Activated CD4-positive, alpha-beta T cell treated with anti-CD3 and anti-CD28 coated beads for 48 hours (primary cell): Measurements from ENCODE around the gene ZFP36L1.

Source experiments
- DNase-seq: peaks from one replicate; pipeline ENCODE4 v3.0.0-alpha.2; 2020

ZFP36L1 gene

DNA sequence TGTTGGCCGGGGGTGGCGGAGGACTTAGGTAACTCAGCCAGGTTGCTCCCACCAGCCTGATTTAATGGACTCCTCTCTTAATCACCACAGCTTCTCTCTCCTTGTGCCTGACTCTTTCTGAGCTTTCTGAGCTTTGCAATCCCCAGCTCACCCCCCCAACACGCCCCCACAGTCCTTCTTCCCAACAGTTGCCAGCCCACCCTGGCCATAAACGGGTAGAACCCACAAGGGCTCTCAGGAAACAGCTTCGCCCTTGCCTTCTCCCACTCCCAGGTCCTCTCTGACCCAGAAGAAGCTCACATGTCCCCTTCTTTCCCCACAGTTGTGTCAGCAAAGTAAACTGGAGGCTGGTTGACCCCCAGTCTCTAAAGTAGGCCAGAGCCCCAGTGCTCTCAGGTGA, 32.9 kb downstream of the ZFP36L1 start:
- DNase-seq, result no peak

DNA sequence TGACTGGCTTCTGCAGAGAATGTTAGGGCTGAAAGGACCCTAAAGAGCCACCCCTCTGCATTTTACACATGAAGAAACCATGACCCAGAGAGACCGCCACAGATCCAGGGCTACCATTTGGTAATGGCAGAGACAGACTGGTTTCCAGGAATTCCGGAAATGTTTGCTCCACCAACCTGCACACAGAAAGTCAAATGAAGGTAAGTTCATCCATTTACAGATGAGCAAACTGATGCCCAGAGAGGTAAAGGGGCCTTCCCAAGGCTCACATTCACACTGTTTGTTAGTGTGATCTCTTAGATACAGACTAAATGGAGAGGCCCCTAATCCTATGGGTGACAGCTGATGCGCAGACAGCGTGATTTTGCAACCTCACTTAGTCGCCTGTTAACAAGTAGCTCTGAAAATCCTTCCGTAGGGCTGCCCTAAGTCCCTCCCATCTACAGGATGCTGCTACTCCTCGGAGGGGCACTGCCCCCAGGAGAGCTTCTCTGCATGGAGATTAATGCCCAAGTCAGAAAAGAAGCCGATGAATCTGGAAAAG, 33.8 kb downstream of the ZFP36L1 start:
- no peak for DNase-seq

DNA sequence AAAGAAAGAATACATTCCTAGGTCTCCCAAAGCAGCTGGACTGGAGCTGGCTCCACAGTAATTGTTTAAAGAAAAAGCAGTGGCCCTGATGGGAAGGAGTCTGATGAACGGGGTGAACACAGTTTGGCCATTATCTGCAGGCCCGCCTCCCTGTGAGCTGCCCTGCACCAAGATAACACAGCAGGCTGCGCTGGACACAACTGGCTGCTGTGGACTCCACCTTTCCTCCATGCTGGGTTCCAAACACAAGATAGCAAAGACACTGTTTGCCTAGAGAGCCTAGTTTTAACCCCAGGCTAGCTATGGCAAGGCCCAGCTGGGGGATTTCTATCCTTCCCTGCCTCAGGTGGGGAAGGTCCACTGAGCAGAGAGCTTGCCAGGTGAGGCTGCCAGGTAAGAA, 34.6 kb downstream of the ZFP36L1 start:
- DNase-seq, result no peak

DNA sequence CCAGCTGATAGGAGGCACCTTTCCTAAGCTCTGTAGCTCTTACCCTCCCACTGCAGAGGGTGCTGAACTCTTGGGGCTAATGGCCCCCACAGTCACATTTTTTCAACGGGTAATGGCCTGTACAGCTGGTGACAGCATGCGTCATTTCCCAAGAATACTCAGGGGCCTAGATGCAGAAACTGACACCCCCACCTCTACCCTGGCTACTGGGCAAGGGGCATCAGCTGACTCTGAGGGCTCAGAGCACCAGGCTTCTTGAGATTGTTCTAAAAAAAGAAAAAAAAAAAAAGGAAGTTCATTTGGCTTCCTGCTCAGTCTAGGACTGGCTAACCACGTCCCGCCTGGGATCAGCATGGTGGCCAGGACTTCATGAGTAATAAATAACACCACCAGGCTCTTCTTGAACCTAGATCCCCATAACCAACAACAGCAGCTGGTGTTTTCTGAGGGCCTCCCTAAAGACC, 35.2 kb downstream of the ZFP36L1 start:
- no peak for DNase-seq

DNA sequence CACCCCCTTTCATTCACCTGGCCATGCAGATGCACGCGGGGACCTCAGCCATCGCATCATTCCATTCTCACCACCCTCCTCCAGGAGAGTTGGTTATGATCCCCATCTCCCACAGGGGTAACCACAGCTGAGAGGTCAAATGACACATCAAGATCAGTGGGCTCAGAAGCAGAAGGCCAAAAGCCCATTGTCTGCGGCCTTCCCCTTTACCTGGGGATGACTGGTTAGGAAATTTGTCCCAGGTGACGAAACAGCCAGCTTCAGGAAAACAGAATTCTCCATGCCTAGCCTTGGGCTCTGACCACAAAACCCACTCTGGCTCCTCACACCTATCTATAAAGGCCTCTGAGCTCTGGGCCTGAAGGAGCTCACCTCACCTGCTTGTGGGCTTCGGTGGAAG, 36.1 kb downstream of the ZFP36L1 start:
- no peak for DNase-seq

DNA sequence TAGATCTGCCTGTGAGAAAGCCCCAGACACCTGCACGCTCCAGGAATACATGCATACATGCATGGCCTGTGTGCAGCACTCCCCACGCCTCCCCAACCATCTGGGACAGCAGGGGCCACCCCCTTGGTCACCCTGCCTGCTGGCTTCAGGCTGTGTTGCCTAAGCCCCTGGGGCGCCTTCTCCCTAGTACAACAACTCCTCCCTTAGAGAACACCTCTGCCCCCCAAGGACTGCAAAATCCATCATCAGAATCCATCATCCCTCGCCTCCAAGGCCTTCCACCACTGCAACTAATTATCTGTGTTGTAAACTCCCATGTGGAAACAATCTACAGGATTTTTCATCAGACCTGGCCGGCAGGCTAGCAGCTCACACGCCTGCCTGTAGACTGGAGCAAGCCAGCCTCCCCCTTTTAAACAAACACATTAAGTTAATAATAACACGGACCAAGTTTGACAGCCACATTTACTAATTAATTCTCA, 36.8 kb downstream of the ZFP36L1 start:
- no peak for DNase-seq

DNA sequence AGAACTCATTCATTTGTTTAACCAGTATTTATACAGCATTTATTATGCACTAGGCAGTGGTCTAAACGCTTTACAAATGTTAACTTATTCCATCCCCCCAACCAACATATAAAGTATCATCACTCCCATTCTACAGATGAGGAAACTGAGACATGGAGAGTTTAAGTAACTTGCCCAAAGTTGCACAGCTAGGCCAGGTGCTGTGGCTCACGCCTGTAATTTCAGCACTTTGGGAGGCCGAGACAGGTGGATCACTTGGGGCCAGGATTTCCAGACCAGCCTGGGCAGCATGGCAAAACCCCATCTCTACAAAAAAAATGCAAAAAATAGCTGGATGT, 37.9 kb downstream of the ZFP36L1 start:
- DNase-seq, result no peak

DNA sequence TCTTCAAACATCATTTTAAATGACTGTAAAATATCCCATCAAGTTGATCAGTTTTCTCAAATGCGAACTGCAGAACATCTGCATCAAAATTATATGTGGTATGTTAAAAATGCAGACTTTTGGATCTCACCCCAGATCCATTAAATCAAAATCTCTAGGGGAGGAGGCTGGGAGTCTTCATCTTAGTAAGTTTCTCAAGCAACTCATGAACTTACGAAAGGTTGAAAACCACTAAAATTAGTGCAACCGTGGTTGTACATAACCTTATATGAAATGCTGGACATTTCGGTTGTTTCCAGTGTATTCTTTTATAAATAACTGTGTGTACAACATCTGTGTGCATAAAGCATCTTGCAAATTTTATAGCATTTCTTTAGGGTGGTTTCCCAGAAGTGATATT, 39.2 kb downstream of the ZFP36L1 start:
- DNase-seq, result no peak

DNA sequence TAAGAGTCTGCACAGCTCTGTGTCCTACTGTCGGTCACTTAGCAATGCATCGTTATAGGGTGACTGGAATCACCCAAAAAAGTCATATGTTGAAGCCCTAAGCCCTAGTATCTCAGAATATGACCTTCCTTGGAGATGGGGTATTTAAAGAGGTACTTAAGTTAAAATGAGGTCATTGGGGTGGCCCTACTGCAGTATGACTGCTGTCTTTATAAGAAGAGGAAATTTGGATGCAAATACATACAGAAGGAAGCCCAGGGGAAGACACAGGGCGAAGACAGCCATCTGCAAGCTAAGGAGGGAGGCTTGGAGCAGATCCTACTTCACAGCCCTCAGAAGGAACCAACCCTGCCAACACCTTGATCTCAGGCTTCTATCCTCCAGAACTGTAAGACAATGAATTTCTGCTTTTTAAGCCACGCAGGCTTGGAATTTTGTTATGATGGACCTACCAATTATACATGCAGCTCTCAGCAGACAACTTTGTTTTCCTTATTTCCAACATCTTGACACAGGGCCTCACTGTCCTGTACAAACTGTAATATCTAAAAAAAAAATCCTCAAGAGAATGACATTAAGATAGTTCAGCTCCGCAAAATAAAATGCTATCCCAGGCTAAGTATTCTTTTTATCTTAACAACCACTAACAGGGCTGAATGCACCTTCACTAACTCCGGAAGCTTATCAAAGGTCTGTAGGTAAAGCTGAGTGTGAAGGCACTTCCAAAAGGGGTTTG, 40.4 kb downstream of the ZFP36L1 start:
- no peak for DNase-seq

DNA sequence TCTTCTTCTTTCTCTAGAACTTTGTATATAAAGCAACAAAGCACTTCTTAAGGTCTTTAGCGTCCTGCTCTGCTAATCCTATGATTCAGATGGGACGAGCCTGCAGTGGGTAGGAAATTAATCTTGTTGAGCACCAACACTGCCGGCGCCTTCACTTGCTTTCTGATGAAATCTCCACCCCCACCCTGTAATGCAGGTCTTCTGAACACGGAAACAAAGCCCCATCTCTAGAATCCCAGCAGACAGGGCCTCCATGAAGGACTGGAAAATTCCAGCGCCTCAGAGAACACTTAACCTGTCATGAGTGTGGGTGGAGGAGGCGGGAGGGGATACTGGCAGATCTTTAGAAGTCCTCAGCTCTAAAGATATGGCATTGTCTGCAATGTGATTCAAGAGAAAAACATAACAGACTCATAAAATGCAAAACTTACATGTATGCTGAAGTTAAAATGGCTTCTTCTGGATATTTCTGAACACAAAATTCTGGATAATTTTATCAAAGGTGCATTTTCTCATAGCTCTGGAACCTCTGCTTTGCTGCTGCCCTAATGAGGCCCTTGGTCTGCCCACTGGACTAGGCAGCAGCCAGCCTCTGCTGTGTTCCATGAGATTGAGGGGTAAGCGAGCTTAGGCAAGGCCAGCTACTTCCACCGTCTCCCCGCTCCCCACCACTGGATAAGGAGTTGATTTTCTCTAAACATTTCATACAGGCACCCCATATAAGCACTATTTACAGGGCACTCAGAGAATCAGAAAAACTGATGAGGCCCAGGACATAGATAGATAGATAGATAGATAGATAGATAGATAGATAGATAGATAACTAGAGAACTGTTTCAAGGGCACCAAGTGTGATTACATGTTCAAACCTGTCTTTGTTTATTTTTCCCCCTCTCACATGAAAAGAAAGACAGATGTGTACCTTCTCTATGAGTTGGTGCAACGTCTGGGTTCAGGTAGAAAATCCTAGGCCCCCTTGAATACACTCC, 43.1 kb downstream of the ZFP36L1 start:
- DNase-seq, result no peak

DNA sequence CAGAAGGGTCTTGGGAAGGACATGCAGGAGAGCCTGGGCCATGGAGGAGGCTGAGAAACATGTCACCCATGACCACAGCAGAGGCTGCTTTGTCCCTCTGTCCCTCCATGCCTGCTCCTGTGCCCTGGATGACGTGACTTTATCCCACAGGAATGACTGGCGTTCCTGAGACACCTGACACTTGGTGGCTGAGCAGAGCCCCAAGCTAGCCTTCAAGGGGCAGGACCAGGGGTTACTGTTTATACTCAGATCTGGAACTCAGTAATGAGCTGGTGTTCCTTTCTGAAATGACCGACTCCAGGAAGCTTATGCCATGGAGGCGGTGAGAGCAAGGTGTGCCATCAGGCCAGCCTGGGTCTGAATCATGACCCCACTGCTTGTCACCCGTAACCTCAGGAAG, 44.2 kb downstream of the ZFP36L1 start:
- DNase-seq, result no peak

DNA sequence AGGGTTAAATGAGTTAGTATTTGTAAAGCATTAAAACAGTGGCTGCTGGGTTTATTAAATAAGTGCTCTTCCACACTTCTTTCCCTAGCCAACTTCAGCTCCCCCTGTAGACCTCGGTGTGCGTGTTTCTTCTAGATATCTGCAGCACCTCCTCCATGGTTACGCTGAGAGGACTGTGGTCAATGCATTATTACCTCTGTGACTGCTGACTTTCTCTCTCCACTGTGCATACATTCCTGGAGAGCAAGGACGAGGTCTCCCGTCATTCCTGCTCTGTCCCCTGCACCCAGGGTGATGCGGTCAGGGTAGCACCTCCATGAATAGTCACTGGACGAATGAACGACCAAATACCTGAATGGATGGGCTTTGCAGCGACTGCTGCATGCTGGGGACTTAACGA, 44.6 kb downstream of the ZFP36L1 start:
- DNase-seq, result no peak

DNA sequence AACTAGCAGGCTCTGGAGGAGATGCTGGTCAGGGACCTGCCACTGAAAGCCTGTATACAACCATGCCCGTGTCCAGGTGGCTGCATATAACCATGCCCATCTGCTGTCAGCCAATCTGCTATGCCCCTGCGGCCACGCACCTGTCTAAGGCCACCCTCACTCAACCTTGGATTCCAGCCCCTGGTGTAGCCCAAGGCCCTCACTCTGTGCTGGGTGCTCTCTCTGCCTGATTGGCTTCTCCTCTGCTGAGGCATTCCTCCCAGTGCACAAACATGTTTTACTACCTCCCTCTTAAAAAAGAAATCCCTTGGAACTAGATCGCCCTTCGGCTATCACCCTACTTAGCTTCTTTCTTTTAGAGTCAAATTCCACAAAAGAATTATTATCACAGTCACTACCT, 45.5 kb downstream of the ZFP36L1 start:
- DNase-seq, result no peak

DNA sequence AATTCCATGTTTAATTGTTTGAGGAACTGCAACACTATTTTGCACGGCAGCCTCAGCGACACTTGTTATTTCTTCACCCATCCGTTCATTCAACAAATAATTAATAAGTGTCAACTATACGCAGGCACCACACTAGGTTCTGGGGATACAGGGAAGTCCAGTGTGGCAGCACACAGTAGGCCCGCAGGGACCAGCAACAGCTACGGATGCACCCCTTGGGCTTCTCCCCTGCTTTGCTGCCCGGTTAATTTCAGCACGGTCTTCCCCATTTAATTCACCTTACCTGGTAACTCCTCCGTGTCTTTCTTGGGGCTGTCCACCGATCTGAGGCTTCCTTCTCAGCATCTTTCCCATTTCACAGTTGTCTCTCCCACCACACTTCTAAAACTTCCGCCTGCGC, 48.3 kb downstream of the ZFP36L1 start:
- DNase-seq, result no peak

DNA sequence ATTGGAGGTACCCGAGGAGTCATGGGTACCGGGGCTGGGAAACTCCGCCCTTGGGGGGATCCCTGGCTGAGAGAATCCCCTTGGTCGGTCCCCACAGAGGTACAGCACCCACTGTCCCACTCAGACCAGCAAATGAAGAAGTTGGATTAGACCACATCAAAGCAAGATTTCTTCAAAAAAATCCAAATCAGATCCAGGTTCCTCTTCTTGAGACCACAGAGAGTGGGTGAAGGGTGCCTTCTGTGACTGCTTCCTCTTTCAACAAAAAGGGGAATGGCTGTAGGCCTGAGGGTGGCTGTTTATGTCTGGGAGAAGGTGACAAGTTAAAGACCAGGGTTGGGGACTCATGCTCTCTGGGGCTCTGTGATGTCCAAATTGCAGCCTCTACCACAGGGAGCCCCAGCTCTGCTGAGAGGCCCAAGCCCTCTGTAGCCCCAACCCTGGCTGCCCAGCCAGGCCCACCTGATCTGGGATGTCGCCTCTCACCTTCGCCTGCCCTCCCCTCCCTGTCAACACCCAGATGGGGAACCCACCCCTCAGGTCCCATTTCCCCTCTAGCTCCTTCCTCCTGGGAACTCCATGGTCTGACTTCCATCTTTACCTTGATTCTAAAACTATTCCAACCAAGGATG, 50.9 kb downstream of the ZFP36L1 start:
- DNase-seq, result no peak

DNA sequence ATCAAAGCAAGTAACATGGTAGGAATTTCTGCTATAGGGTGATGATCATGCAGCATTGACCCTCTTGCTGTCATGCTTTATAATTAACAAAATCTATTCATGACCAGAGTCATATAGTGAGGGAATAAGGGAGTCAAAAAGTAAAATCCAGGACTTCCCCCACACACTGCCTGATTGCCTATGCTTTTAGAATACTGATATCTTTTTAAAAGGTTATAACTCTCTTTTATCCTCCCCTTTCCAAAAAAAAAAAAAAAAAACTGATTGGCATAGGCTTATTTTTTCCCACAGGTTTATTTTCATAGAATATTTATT, 51.4 kb downstream of the ZFP36L1 start:
- no peak for DNase-seq

DNA sequence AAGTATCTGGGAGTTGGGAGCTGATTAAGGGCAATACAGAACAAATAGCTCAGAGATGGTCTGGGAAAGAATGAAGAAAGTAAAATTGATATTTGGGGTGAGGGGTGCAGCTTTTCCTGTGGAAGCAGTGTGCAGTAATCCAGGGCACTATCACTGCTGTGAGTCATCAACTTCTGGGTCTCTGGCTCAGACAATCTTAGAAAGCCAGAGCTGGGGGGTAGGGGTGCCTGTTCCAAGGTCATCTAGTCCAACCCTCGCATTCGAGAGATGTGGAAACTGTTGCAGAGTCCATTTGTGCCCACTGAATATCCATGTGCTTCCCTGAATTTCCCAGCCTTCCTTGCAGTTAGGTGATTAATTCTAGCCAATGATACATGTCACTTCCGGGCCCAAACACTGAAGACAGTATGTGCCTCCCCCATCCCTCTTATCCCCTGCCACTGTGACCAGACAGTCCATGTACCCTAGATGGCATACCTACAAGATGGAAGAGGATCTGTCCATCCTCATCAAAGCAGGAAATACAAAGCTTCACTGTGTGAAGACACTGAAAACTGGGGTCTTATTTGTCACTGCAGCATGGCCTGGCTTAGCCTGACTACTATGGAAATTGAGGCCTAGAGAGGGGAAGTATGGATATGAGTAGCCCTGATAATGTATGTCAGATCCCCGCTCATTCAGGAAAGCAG, 51.9 kb downstream of the ZFP36L1 start:
- no peak for DNase-seq

DNA sequence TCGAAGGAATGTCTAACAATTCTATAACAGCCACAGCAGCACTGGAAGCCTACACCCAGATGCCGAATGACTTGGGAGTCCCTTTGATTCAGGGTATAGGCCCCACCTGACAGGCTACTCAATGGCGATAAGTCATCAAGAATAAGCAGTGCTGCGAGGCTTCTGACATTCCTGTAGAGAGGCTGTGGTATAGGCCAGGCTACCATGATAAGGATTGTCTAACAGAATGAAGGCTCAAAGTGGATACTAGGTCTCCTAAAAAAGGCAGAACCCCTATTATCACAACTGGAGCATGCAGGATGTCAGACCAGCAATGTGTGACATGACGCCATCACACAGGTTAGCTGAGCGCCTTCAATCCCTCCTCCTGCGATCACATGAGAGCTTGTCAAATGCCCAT, 53.2 kb downstream of the ZFP36L1 start:
- DNase-seq, result no peak

DNA sequence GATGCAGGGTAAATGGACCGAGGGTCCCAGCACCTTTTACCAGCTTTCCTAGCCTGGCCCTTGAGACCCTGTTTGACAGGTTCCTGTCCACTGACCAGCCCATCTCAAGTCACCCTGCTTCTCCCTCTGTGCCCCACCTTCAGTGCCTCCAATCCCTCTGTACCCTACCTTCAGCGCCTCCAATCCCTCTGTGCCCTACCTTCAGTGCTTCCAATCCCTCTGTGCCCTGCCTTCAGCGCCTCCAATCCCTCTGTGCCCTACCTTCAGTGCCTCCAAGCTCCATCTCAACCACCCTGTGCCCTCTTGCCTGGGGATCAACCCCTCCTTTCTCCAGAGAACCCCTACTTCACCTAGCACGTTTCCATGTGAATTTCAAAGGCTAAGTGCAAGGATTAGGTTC, 54.3 kb downstream of the ZFP36L1 start:
- no peak for DNase-seq
